HG03103 (cell line): ENCODE results near the gene SLC47A2.
"Not testable (repeated sequence)": the region's sequence is repeated elsewhere in the genome, so short reads cannot be mapped to it uniquely, and the experiment has no call there.

Experiments used
- ATAC-seq: cut with Tn5 transposase; IDR thresholded peaks from one replicate; pipeline ENCODE4 v1.9.1; 2021; ENCODE audit warnings: low read depth; ENCODE audit not compliant: unreplicated experiment

The SLC47A2 gene, protein sequence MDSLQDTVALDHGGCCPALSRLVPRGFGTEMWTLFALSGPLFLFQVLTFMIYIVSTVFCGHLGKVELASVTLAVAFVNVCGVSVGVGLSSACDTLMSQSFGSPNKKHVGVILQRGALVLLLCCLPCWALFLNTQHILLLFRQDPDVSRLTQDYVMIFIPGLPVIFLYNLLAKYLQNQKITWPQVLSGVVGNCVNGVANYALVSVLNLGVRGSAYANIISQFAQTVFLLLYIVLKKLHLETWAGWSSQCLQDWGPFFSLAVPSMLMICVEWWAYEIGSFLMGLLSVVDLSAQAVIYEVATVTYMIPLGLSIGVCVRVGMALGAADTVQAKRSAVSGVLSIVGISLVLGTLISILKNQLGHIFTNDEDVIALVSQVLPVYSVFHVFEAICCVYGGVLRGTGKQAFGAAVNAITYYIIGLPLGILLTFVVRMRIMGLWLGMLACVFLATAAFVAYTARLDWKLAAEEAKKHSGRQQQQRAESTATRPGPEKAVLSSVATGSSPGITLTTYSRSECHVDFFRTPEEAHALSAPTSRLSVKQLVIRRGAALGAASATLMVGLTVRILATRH

DNA sequence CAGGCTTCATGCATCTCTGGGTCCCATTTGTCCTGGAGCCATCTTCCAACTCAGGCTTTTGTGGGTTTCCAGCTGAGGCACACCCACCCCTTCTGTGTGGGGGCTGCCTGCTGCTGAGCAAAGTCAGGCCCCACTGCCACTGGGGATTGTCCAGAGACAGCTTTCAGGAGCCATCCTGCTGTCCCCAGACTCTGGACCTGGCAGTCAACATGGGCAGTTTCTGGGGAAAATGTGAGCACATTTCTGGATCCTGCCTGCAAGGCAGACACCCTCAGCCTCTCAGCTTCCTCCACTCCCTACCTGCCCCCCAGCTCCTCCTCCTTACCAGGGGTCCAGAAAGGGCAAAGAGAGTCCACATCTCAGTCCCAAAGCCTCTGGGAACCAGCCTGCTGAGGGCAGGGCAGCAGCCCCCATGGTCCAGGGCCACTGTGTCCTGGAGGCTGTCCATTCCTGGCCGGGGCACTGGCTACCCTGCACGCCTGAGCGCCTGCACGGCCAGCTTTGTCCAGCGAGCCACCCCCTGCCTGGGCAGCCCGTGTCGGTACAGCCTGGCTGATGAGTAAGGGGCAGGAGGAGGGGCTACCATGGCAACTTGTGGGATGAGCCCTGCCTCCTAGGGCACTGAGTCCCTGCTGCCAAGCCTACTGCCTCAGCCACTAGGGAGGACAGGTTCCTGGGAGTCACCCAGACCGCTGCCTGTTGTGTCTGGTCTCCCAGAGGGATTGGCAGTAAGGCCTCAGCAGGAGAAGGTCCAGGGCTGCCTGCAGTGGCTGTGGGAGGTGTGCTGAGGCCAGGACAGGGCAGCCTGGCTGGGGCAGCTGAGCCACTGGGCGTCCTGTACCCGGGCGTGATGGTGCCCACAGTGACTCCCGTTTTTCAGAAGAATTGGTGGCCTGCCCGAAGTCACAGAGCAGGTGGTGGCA lies at the start of gene SLC47A2:
TSS of gene SLC47A2 (minus strand) at position 477 of the 923 bp plus-strand sequence. CDS start at position 448, 29 bp downstream.
- no peak for ATAC-seq

DNA sequence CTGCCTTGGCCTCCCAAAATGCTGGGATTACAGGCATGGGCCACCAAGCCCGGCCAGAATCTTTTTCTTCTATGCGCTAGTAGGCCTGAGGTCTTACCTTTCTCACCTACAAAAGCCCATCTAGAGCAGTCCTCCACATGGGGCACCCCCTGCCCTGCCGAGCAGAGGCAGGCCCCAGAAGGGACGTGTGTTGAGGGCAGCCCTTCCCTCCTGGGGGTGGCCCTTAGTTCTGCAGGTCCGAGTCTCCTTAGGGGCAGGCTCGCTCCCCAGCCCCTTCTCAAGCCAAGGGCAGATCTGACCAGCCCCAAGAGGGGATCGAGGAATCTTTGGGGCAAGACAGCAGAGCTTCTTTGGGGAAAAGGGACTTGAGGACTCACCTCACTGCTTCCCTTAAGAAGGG lies 49.6 kb upstream of the SLC47A2 start:
- ATAC-seq: no peak

DNA sequence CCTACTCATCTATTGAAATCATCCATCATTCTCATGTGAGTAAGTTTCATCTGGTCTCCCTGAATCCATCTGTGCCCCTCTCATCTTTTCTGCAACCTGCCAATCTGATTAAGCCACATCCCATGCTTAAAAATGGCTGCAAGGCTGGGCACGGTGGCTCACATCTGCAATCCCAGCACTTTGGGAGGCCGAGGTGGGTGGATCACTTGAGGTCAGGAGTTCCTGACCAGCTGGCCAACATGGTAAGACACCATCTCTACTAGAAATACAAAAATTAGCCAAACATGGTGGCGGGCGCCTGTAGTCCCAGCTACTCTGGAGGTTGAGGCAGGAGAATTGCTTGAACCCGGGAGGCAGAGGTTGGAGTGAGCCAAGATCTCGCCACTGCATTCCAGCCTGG lies 47.6 kb upstream of the SLC47A2 start:
- not testable (repeated sequence) for ATAC-seq

DNA sequence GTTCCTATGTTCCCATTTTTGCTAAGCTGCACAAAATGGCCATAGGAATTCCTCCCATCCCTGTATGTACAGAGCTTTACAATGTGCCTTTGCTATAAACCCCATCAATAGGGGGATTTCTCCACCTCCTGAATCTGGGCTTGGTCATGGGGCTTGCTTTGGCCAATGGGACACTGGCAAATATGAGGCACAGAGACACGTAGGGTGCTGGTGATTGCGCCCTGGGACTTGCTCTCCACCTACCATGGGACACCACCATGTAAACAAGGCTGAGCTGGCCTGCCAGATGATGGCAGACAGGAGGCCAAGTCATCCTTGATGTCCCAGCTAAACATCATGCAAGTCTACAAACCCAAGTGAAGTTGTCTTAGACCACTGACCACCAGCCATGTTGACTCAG lies 47.0 kb upstream of the SLC47A2 start:
- no peak for ATAC-seq

DNA sequence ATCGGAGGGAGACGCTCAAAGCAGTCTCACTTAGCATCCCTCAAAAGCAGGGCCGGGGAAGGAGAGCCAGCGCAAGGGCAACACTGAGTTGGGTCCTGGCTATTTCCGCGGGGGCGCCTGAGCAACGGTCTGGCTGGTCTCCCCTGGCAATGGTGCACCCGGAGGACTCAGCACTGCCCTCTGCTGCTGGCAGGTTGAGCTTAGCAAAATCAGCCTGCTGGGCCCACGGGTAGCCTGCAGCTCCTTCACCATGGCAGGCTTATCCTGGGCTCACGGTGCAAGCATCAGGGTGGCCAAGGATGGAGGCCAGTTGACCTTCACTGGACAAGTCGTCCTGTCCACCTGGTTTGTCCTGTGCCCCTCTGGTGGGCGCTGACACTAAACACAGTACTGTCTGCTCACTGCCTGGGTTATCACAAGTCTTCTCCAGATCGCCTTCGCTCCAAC lies 46.2 kb upstream of the SLC47A2 start:
- no peak for ATAC-seq

DNA sequence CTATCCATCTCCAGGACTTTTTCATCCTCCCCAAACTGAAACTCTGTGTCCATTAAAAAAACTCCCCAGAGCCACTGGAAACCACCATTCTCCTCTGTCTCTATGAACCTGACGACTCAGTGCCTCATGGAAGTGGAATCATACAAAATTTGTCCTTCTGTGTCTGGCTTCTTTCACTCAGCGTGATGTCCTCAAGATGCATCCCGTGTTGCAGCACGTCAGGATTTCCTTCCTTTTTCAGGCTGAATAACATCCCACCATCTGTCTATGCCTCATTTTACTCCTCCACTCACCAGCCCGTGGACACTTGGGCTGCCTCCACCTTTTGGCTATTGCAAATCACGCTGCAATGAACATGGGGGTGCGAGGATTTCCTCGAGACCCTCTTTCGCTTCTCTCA lies 44.4 kb upstream of the SLC47A2 start:
- no peak for ATAC-seq

DNA sequence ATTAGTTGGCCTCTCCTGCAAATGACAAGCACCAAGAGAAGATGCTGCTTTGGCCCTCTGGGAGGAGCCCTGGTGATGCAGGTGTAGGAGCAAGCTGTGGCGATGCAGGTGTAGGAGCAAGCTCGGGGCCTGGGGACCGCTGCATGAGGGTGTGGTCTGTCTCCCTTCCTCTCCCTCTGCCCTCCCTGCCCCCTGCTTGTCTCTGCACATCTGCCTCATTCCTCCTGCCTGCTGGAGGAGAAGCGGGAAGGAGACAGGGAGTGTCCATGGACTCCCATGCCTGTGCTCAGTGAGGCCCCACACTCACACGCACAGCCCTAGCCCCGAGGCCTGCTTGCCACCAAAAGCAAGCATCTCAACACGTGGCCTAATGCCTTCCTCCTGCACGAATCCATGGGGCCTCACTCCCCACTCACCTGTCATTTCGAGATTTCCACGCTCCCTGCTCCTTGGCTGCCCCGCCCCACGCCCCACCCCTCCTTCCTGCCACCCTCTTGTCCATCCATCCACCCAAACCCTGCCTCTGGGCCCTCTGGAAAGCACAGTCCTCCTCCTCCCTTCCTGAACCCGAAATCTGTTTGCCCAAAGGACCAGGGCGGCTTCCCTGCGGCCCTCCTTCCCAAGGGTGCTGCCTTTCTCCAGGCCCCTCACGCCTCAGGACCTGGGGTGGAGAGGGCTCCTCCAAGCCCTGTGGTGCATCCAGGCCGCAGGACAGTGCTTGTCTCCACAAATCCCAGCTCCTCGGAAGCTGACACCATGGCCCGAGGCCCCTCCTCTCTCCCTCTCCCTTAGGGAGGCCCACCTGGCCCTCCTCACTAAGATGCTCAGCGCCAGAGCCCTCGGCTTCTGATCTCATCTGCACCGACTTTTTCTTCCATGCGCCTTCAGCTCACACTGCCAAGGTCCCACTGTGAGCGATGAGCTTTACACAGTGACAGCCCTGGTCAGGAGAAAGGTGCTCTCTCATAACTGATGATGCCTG lies 43.5 kb upstream of the SLC47A2 start:
- no peak for ATAC-seq

DNA sequence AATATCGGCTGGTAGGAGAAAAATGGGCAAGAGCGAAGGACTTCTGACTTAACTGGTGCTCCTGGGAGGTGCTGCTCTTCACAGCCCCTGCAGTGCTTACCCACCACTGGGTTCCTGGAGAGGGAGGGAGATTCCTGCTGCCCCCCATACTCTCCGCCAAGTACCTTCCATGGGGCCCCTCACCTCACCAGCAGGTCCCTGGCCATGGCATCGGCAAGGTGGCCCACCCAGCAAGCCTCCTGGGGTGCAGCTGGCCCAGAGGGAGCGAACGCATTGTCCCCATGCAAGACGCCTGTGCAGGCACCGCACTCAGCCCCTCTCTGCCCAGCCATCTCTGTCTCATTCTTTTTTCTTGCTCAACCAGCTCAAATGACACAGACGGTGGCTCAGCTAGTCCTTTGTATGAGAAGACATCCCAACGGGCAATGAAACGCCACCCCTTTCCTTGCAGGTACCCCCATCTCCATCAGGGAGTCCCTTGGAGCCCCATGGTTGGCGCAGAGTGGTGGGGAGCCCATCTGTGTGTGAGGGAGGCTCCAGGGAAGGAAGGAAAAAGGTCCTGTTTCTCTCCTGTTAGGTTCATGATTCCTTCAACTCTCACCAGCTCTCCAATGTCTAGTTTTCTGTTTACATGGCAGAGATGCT lies 41.3 kb upstream of the SLC47A2 start:
- ATAC-seq: no peak

DNA sequence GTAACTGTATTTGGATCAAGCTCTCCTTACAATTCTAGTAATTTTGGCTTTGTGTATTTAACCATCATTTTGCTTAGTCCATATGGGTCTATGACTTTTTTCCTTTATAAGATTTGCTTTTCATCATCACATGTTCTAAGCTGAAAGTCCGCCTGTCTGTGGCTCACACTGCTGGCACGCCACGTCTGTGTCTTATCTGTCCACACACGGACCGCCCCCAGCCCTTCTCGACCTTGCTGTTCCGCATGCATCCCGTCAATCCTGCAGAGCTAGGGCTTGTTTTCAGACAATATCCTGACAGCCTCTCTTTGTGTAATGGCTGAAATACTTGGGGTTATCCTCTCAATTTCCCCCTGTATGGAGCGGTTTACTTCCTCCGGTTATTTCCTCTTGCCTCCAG lies 40.2 kb upstream of the SLC47A2 start:
- no peak for ATAC-seq

DNA sequence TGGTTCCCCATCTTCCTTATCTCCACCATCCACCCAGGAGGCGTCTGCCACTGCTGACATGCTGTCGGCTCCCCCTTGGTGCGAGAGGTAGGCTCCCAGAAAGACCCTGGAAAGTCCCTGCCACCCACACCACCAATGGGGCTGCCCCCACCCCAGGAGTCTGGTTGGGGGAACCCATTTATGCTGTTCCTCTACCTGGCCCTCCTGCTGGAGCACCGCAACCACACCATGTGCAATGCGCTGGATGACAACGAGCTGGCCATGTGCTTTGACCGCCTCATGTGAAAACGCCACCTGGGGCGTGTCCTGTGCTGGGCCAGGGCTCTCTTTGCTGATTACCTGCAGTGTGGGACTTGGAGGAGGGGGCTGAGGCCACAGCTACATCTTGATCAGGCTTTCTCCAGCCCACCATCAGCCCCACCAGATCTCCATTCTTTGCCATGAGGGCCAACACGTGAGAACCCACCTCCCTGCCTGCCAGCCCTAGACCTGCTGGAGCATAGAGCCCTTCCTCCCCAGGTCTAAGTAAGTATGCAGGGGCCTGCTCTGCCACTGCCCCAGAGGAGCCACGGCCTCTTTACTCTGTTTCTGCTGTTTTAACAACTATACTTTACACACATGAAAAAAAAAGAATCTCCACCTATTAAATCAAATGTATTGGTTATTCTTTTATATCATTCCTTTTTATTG lies 39.6 kb upstream of the SLC47A2 start:
- no peak for ATAC-seq

DNA sequence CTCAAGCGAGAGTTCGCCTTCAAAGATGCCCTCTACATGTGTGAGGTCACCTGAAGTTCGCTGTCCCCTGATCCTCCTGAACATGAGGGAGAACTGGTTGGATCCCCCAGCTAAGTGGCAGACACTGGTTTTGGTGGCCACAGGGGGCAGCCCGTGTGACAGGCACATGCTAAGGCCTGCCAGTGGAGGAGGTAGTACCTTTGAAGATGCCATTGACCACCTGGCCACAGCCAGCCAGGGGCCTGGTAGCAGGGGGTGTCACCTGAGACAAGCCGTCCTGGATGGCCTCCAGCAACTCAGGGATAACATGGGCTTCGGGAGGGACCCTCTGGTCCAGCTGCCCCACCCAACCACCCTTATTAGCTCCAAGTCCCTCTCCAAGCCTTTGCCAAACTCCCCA lies 39.0 kb upstream of the SLC47A2 start:
- ATAC-seq: no peak

DNA sequence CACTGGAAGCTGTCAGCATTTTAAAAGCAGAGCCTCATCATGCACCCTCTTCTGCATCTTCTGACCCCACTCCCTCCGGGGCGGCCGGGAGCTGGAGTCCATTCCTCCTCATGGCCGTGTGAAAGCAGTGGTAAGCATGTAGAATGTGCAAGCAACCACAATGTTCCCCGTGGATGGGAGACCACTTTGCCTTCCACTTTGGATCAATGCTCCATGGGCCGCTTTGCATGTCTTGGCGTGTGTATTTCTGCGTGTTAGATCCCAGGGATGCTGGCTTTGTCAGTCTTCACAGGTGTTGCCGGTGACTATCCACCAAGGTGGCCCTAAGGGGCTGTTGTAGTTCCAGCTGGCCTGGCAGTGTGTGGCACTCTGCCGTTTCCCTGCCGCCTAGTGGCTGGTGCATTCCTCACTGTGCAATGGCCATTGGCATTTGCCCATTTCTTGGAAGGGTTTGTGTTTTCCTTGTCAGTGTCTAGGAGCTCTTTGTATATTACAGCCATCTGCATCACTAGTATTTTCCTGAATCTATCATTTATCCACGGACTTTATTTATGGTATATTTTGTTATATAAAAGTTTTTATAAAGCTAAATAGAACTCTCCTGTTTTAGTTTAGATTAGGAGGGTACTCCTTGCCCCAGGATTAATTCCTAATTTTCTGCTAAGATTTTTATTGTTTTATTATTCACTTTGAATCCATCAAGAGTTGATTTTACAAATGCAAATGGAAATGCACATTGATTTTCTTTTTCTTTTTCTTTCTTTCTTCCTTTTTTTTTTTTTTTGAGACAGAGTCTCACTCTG lies 37.5 kb upstream of the SLC47A2 start:
- no peak for ATAC-seq

DNA sequence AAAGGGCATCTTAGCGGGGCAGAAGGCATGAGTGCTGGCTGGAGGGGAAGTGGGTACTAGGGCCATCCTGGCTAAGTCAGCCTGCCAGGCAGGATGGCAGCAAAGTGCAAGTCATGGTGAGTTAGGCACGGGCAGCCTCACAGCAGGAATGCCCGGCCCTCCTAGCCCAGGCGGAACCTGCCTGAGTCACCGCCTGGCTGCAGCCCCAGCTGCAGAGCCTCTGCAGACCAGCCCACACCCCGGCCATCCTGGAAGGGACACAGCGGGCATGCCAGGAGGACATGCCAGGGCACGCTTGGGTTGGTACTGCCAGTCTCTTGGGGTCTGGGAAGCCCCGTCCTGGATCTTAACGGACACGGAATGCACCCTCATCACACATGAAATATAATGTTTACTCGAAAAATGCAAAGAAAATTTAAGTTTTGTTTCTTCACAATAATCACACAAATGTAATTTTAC lies 36.7 kb upstream of the SLC47A2 start:
- ATAC-seq: no peak

DNA sequence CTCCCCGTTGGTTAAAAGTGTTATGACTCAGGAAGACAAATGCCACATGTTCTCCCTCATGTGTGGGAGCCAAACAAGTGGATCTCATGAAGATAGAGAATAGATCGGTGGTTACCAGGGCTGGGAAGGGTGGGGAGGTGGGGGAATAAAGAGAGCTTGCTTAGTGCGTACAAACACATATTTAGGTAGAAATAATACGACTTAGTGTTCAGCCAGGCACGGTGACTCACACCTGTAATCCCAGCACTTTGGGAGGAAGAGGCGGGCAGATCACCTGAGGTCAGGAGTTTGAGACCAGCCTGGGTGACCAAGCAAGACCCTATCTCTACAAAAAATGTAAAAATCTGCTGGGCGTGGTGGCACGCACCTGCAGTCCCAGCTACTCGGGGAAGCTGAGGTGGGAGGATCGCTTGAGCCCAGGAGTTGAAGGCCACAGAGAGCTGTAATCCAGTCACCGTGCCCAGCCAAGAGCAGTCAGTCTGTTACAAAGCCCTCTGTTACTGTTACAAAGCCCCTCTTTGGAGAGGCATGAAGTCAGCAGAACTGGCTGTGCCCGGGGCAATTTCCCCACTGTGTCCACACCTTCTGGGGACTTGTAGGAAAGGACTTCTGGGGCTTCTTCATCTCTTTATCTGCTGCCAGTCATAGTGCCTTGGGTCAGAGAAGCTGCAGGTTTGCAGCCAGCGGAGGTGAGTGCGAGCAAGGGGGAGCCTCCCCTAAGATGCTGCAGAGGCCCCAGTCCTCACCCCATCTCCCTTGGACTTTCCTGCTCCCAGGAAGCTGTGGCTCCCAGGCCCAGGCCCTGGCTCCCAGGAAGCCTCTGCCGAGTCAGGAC lies 36.0 kb upstream of the SLC47A2 start:
- ATAC-seq: no peak

DNA sequence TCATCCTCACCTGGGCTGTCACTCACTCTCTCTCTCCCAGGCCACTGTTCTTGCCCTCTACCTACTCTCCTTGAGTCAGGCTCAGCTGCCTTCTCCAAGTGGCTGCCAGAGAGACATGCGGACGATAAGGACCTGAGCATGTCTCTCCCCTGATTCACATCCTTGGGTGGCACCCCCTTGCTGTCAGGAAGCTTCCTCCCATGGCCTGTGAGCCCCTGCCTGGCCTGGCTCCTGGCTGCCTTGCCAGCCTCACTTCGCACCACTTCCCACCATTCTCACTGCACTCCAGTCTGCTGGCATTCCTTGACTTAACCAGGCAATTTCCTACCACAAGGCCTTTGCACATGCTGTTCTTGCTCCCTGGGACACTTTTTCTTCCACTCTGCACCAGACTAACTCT lies 34.5 kb upstream of the SLC47A2 start:
- no peak for ATAC-seq

DNA sequence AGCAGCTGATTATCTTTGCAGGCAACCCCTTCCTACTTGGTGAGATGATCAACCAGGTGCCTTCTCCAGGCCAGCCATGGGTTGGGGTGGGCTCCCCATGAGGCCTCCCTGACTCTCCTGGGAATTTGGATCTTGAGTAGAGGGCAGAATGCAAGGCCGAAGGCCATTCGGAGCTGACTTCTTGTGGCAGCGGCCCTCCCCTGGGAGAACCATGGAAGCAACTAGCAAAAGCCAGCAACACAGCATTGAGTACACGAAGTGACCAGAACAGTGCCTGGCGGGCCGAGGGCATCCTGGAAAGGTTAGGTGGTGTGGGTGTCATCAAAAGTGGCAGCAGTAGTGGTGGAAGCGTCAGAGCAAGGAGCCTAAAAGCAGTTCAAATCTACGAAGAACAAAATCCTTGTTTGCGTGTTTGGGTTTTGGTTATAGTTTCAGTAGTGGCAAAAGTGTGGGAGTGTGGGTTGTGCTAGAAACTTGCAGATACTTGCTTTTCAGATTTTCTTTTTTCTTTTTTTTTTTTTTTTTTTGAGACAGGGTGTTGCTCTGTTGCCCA lies 33.7 kb upstream of the SLC47A2 start:
- no peak for ATAC-seq

DNA sequence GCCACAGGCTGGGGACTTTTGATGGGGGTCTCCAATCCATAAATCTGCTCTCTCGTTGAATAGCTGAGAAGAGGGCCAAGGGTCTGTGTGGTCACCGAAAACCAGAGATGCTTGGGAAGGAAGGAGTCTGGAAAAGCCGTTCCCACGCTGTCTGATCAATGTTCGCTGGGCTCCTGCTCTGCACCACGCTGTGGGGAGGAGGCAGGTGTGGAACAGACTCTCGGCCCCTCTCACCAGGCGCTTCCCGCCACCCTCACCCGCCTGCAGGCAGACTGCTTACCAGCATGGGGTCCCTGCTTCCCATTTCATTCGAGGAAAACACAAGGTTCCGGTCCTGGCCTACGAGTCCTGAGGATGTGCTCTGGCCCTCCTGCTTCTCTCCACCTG lies 32.4 kb upstream of the SLC47A2 start:
- ATAC-seq: no peak
